Articular chondrocyte of knee joint (primary cell): ENCODE data around the gene ASF1A. TPM values are rescaled to one million over a fixed set of nuclear protein-coding genes. Genes with fewer than 3 reads are reported as not detected.

Experiments used
- total RNA-seq: library from RNA; depleted of rRNA; stranded (reverse); fragments of >200 nt; gene quantifications from 2 replicates; pipeline ENCODE4 v1.2.3, GENCODE V29; 2012

Gene ASF1A
- total RNA-seq = 20.3 and 20.9 TPM in 2 replicates

GRCh38 chr6:118893807-118894424 lies at the start of gene ASF1A:
TSS of gene ASF1A (plus strand) at chr6:118894152. CDS start at chr6:118894414, 262 bp downstream.

GRCh38 chr6:118934461-118935330 lies 40.7 kb downstream of the ASF1A start, which contains the start of gene MCM9:
TSS of gene MCM9 (minus strand) at chr6:118935159. CDS start at chr6:118931723, 3,436 bp downstream.

Other genes with a start within 250 kb of the ASF1A start
- gene CEP85L, start 242.6 kb upstream of the ASF1A start, total RNA-seq = 22.5 and 28.5 TPM in 2 replicates
- gene MCM9, start 41.0 kb downstream of the ASF1A start, total RNA-seq = 11.2 and 14.2 TPM in 2 replicates
- 0.65 and 1.8 TPM in 2 replicates for gene FAM184A, start 184.5 kb downstream of the ASF1A start, total RNA-seq